HL-60 (cell line): ENCODE data around the gene ABLIM1.

Experiments used
- CTCF ChIP-seq: IDR thresholded peaks from one replicate; pipeline ENCODE4 v1.5.1; 2011; ENCODE audit warnings: low read length, control low read depth, inconsistent platforms; ENCODE audit not compliant: insufficient read depth
- POLR2AphosphoS5 ChIP-seq: IDR thresholded peaks from 2 replicates; pipeline ENCODE4 v1.6.1; 2012; ENCODE audit warnings: low read depth
- REST ChIP-seq: IDR thresholded peaks from 2 replicates; pipeline ENCODE4 v1.6.1; 2012; ENCODE audit warnings: low read depth; ENCODE audit not compliant: insufficient replicate concordance

- TF ChIP-seq CTCF (no peak), POLR2AphosphoS5 (no peak), REST (no peak)
Measured at GRCh38 chr10:114566064-114566463, 92.0 kb downstream of the ABLIM1 start.
